ENCODE results near the gene HOMER2.
"Not testable (repeated sequence)": the region's sequence is repeated elsewhere in the genome, so short reads cannot be mapped to it uniquely, and the experiment has no call there.

The HOMER2 gene

DNA sequence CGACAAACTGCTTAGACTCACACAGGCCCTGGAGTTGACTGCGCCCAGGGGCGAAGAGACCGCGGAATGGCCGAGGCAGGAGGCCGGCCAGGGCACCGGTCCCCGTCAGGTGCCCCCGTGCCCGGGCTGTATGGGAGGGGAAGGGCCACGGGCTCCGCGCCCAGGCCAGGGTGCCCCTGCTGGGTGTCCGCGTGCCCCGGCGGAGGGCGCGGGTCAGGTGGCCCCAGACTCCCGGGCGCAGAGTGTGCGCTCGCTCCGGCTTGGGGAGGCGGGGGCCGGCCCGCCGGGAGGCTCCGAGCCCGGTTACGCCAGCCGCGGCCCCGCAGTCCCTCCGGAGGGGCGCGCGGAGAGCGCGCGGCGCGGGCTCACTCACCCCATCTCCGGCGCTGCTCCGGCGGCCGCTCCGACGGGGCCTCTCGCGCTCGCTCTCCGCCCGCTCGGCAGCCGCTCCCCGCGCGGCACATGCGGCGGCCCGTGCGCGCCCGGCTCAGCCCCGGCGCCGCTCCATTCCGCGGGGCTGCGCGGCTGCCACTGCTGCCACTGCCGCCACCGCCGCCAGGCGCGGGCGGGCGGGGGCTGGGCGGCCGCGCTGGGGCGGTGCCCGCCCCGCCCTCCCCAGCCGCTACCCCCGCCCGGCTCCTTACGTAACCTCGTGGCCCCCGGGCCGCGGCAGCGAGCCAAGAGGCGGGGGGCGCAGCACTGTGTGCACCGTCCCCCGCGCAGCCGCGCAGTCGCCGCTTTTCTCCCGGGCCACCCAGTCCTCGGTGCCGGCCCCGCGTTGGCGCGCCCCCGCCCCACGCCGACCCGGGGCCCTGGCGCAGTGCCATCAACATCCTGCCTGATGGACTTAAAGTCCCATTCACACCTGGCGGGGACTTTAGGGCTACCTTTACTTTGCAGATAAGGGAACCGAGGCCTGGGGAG, at the start of gene HOMER2:
Gene HOMER2, minus strand, starts transcription at position 563 of the 924 bp plus-strand sequence. Its CDS starts 185 bp downstream, at position 378.
- TF ChIP-seq POLR2A (IDR thresholded peaks at IDR 0.05; ENCODE audit: low read depth, low read length) = peak; percentile 31; the same call in 1 of the 2 replicates
- FAIRE-seq (no peak), DNase-seq (ENCODE audit: insufficient read length, low spot score) (no peak)

GRCh38 chr15:83000672-83001031, 48.1 kb upstream of the HOMER2 start:
- FAIRE-seq; DNase-seq (ENCODE audit: insufficient read length, low spot score): not testable (repeated sequence)

GRCh38 chr15:82999905-83000671, 47.6 kb upstream of the HOMER2 start:
- TF ChIP-seq POLR2A (IDR thresholded peaks at IDR 0.05; ENCODE audit: low read depth, low read length) = no peak

GRCh38 chr15:82999426-82999825, 46.9 kb upstream of the HOMER2 start:
- no peak for TF ChIP-seq POLR2A (IDR thresholded peaks at IDR 0.05; ENCODE audit: low read depth, low read length)
- DNase-seq (ENCODE audit: insufficient read length, low spot score) = no peak
- no peak for FAIRE-seq

More at GRCh38 chr15:82999905-83000671, 47.6 kb upstream of the HOMER2 start:
- DNase-seq (ENCODE audit: insufficient read length, low spot score) (peak; percentile 36), FAIRE-seq (peak; percentile 41)

GRCh38 chr15:82995938-82996337, 43.4 kb upstream of the HOMER2 start:
- FAIRE-seq = no peak
- TF ChIP-seq POLR2A (IDR thresholded peaks at IDR 0.05; ENCODE audit: low read depth, low read length) = no peak

GRCh38 chr15:82995076-82995475, 42.6 kb upstream of the HOMER2 start:
- DNase-seq (ENCODE audit: insufficient read length, low spot score) (no peak), FAIRE-seq (no peak)
- no peak for TF ChIP-seq POLR2A (IDR thresholded peaks at IDR 0.05; ENCODE audit: low read depth, low read length)

More at GRCh38 chr15:82995938-82996337, 43.4 kb upstream of the HOMER2 start:
- no peak for DNase-seq (ENCODE audit: insufficient read length, low spot score)

- FAIRE-seq = no peak
- DNase-seq (ENCODE audit: insufficient read length, low spot score) = no peak
- no peak for TF ChIP-seq POLR2A (IDR thresholded peaks at IDR 0.05; ENCODE audit: low read depth, low read length)
These were observed 40.6 kb upstream of the HOMER2 start for GRCh38 chr15:82993144-82993543.

DNA sequence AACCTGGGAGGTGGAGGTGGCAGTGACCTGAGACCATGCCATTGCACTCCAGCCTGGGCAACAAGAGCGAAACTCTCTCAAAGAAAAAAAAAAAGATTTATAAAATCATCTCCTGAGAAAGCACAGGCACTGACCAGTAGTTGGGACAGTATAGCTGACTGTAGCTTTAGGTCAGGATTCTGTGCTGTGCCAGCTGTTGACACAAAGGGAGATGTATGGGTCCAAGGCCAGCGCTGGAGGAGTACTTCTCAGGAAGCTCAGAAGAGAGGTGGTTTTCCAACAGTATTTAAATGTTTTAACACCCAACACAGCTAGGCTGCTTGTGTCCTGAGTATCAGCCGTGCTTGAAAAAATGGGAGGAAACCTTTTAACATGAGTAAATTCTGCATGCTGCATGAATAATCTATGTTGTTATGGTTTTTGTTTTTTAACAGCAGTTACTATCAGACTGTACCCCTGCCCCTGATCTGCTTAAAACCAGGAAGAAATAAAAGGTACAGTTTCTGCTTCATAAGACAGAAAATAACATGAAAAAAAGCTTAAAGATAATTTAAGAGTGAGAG, 40.0 kb upstream of the HOMER2 start:
- no peak for FAIRE-seq

GRCh38 chr15:82986442-82986780, 33.9 kb upstream of the HOMER2 start:
- TF ChIP-seq POLR2A (IDR thresholded peaks at IDR 0.05; ENCODE audit: low read depth, low read length) = no peak
- FAIRE-seq (no peak), DNase-seq (ENCODE audit: insufficient read length, low spot score) (no peak)

More for the DNA sequence above, 40.0 kb upstream of the HOMER2 start:
- DNase-seq (ENCODE audit: insufficient read length, low spot score) = no peak
- no peak for TF ChIP-seq POLR2A (IDR thresholded peaks at IDR 0.05; ENCODE audit: low read depth, low read length)

GRCh38 chr15:82985688-82986441, 33.3 kb upstream of the HOMER2 start, which contains the start of gene RAMAC:
Gene RAMAC (plus strand): TSS chr15:82986210. CDS start chr15:82989019, 2,809 bp downstream.
- peak; percentile 72 for FAIRE-seq
- peak; percentile 61 for TF ChIP-seq POLR2A (IDR thresholded peaks at IDR 0.05; ENCODE audit: low read depth, low read length)
- peak; percentile 60 for DNase-seq (ENCODE audit: insufficient read length, low spot score)

DNA sequence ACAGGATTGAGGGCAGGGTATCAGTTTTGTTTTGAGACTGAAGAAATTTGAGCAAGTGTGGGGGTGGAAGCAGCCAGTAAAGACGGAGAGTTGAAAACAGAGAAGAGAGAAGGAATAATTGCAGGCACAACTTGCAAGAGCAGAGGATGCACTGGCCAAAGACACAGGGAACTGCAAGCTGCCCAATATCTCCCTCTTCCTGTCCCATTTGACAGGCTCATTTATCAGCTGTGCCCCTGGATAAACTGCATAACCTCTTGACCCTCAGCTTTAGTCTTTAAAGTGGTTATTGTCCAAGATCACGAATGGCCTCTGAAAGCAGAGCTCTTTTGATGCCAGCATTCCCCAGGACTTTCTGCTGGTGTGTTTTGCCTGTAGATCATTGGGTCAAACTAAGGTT, 28.5 kb upstream of the HOMER2 start:
- FAIRE-seq (no peak), DNase-seq (ENCODE audit: insufficient read length, low spot score) (no peak)
- TF ChIP-seq POLR2A (IDR thresholded peaks at IDR 0.05; ENCODE audit: low read depth, low read length) = no peak

- DNase-seq (ENCODE audit: insufficient read length, low spot score) = no peak
- no peak for TF ChIP-seq POLR2A (IDR thresholded peaks at IDR 0.05; ENCODE audit: low read depth, low read length)
- FAIRE-seq = no peak
These were observed 27.2 kb upstream of the HOMER2 start for GRCh38 chr15:82979726-82980125.

- no peak for TF ChIP-seq POLR2A (IDR thresholded peaks at IDR 0.05; ENCODE audit: low read depth, low read length)
- FAIRE-seq (no peak), DNase-seq (ENCODE audit: insufficient read length, low spot score) (no peak)
These were observed 25.9 kb upstream of the HOMER2 start for GRCh38 chr15:82978438-82978837.

All from H54 (cell line).